Caco-2 (cell line): Measurements from ENCODE around the gene MPHOSPH6. TPM values are rescaled to one million over a fixed set of nuclear protein-coding genes. Genes with fewer than 3 reads are reported as not detected.
"Not testable (repeated sequence)": the region's sequence is repeated elsewhere in the genome, so short reads cannot be mapped to it uniquely, and the experiment has no call there.

ENCODE experiments used
- BruUV-seq: library from RNA; stranded (reverse); fragments of 400-500 nt; replicated peaks from 2 replicates; lab custom pipeline; 2021; lab: Mats Ljungman, UMichigan
- CTCF ChIA-PET: fragments of 300-600 bp; sonication (Branson Sonifier 250); formaldehyde crosslinking; loops from one replicate; lab custom pipeline; 2022; ENCODE audit warnings: antibody characterized with exemption; lab: Charles Lee
- POLR2A ChIA-PET: fragments of 300-600 bp; sonication (Branson Sonifier 250); formaldehyde crosslinking; loops from one replicate; lab custom pipeline; 2022; ENCODE audit warnings: antibody characterized with exemption; lab: Charles Lee
- DNase-seq, 2 experiments: peaks; one replicate each; pipeline versions ENCODE4 v3.0.0 to v3.0.0-alpha.2; 2020 to 2022
- H3K27me3 ChIP-seq: replicated peaks from 2 replicates; pipeline ENCODE4 v1.6.0; 2011; ENCODE audit warnings: low read length; ENCODE audit not compliant: control insufficient read depth, insufficient read depth
- H3K36me3 ChIP-seq: 2 replicates; pipeline ENCODE4 v1.5.1; 2011; ENCODE audit warnings: low read length; ENCODE audit not compliant: control insufficient read depth, insufficient read depth
- H3K4me1 ChIP-seq: fragments of 250-450 bp; sonication (Bioruptor Pico); 2 replicates; pipeline ENCODE4 v1.5.1; 2020; ENCODE audit warnings: mild to moderate bottlenecking
- H3K4me3 ChIP-seq: 2 replicates; pipeline ENCODE4 v1.5.1; 2011; ENCODE audit warnings: low read depth, mild to moderate bottlenecking, control low read depth, low read length
- H3K9me3 ChIP-seq: fragments of 250-450 bp; sonication (Bioruptor Pico); 2 replicates; pipeline ENCODE4 v1.5.1; 2020; ENCODE audit warnings: mild to moderate bottlenecking, moderate library complexity
- H3K27ac Mint-ChIP-seq: one replicate; pipeline ENCODE4 v1.8.0; 2022; ENCODE audit warnings: mixed read lengths; ENCODE audit not compliant: unreplicated experiment
- H3K27me3 Mint-ChIP-seq: one replicate; pipeline ENCODE4 v1.8.0; 2022; ENCODE audit warnings: mixed read lengths; ENCODE audit not compliant: insufficient read depth, unreplicated experiment
- H3K36me3 Mint-ChIP-seq: one replicate; pipeline ENCODE4 v1.8.0; 2022; ENCODE audit warnings: mild to moderate bottlenecking, mixed read lengths; ENCODE audit not compliant: insufficient read depth, unreplicated experiment
- H3K4me1 Mint-ChIP-seq: one replicate; pipeline ENCODE4 v1.8.0; 2022; ENCODE audit warnings: low read depth, mixed read lengths; ENCODE audit not compliant: unreplicated experiment
- H3K4me3 Mint-ChIP-seq: one replicate; pipeline ENCODE4 v1.8.0; 2022; ENCODE audit warnings: mild to moderate bottlenecking, moderate library complexity, mixed read lengths; ENCODE audit not compliant: unreplicated experiment
- H3K9me3 Mint-ChIP-seq: one replicate; pipeline ENCODE4 v1.8.0; 2022; ENCODE audit warnings: mixed read lengths; ENCODE audit not compliant: unreplicated experiment
- intact Hi-C: fragments of 100-400 bp; cut with micrococcal nuclease; formaldehyde crosslinking; loops from one replicate; pipeline ENCODE4 v1.10.0; 2022; ENCODE audit not compliant: unreplicated experiment
- total RNA-seq: library from RNA; stranded (reverse); gene quantifications from 2 replicates; pipeline ENCODE4 v1.2.3, GENCODE V29; 2022
- TF ChIP-seq, protein P1 (sequence below), 2 experiments: fragments of 200-600 bp in 1 of 2; IDR thresholded peaks; 1 replicate in 1 of 2; 2 replicates in 1 of 2; pipeline versions ENCODE4 v1.5.1 to v1.8.0; 2011 to 2022; ENCODE audit warnings: antibody characterized with exemption in 1 of 2, control low read depth in 1 of 2, inconsistent platforms in 1 of 2, low read depth in 1 of 2, low read length in 1 of 2, mild to moderate bottlenecking in 1 of 2, moderate library complexity in 1 of 2; ENCODE audit not compliant: insufficient read depth in 1 of 2, severe bottlenecking in 1 of 2, unreplicated experiment in 1 of 2

The MPHOSPH6 gene
- total RNA-seq, 1 experiment from 2014 or later: 41.9 TPM

DNA sequence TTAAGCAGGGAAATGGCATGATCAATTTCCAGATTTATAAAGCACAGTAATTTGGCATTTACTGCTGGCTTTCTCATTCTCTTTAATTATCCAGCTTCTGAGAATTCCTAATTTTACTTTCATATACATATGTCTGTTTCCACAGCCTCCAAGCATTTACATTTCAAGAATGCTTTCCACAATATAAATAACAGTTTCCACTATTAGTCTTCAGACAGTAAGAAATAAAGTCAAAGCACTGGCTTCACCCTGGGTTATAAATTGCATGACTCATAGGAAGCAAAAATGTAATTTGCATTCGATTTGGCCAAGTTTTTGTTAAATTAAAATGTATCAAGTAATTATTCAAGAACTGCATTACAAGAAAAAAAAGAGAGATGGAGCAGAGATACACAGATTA is 53.5 kb downstream of the MPHOSPH6 start:
- H3K27me3 Mint-ChIP-seq: no peaks in the 10 kb centered on the region

DNA sequence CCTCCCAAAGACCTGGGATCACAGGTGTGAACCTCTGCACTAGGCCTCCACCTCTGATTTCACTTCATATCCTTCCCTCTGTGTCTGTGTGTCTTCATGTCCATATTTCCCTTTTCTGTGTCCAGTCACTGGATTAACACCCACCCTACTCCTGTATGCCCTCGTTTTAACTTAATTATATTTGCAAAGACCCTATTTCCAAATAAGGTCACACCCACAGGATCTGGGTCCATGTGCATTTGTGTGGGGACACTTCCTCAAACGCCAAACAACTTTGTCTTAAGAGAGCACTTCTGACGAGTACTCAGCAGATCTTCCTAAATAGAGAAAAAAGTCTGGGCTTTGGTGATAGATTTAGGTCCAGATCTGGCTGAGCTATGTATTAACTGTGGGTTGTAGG is 56.3 kb downstream of the MPHOSPH6 start:
- Mint-ChIP-seq H3K36me3 (no peaks in the 10 kb centered on the region), H3K4me1 (no peaks in the 10 kb centered on the region), H3K27me3 (no peaks in the 10 kb centered on the region), H3K27ac (no peak overlapping the region), H3K4me3 (no peak overlapping the region), H3K9me3 (no peaks in the 10 kb centered on the region)
- CTCF ChIA-PET: no interaction called here
- DNase-seq: no peak
- H3K4me1 ChIP-seq: no peaks in the 10 kb centered on the region
- POLR2A ChIA-PET: no interaction called here
- no peaks in the 10 kb centered on the region for H3K9me3 ChIP-seq
- H3K4me3 ChIP-seq: no peak overlapping the region
- intact Hi-C loops: no loop called here
- no peaks in the 10 kb centered on the region for H3K27me3 ChIP-seq
- TF ChIP-seq, protein P1, sequence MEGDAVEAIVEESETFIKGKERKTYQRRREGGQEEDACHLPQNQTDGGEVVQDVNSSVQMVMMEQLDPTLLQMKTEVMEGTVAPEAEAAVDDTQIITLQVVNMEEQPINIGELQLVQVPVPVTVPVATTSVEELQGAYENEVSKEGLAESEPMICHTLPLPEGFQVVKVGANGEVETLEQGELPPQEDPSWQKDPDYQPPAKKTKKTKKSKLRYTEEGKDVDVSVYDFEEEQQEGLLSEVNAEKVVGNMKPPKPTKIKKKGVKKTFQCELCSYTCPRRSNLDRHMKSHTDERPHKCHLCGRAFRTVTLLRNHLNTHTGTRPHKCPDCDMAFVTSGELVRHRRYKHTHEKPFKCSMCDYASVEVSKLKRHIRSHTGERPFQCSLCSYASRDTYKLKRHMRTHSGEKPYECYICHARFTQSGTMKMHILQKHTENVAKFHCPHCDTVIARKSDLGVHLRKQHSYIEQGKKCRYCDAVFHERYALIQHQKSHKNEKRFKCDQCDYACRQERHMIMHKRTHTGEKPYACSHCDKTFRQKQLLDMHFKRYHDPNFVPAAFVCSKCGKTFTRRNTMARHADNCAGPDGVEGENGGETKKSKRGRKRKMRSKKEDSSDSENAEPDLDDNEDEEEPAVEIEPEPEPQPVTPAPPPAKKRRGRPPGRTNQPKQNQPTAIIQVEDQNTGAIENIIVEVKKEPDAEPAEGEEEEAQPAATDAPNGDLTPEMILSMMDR (IDR thresholded peaks at IDR 0.05; ENCODE audit: insufficient read depth in 1 of 2, low read depth in 1 of 2, low read length in 1 of 2, severe bottlenecking in 1 of 2, unreplicated experiment in 1 of 2): no peak
- no peaks in the 10 kb centered on the region for H3K36me3 ChIP-seq
- no TSS peak for BruUV-seq

More for the DNA sequence above, 53.5 kb downstream of the MPHOSPH6 start:
- Histone ChIP-seq H3K36me3 (no peaks in the 10 kb centered on the region), H3K4me1 (no peaks in the 10 kb centered on the region), H3K4me3 (no peak overlapping the region), H3K27me3 (no peaks in the 10 kb centered on the region), H3K9me3 (no peaks in the 10 kb centered on the region)
- no peak for DNase-seq
- intact Hi-C loops: no loop called here
- POLR2A ChIA-PET: no interaction called here
- H3K27ac Mint-ChIP-seq: no peak overlapping the region
- BruUV-seq: no TSS peak
- H3K9me3 Mint-ChIP-seq: no peaks in the 10 kb centered on the region
- TF ChIP-seq, protein P1 (IDR thresholded peaks at IDR 0.05; ENCODE audit: insufficient read depth in 1 of 2, low read depth in 1 of 2, low read length in 1 of 2, severe bottlenecking in 1 of 2, unreplicated experiment in 1 of 2): no peak
- no peaks in the 10 kb centered on the region for H3K4me1 Mint-ChIP-seq
- no peaks in the 10 kb centered on the region for H3K36me3 Mint-ChIP-seq
- no peak overlapping the region for H3K4me3 Mint-ChIP-seq
- CTCF ChIA-PET: no interaction called here

DNA sequence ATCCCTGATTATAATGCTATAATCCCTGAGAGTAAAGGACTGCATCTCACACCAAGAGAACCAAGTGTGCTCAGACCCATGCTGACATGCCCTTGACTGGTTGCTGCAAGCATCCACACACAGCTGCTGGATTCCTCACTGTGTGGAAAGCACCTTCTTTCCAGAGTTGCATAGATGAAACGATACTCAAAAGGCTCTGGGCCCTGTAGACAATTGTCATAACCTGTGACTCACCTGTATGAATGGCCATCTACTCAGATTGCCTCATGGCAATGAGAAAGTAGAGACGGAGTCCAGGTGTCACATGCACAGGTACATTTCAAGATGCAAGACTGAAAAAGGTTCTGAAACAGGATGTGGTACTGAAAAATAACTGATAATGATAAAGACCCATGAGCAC is 58.1 kb downstream of the MPHOSPH6 start:
- TF ChIP-seq, protein P1 (IDR thresholded peaks at IDR 0.05; ENCODE audit: insufficient read depth in 1 of 2, low read depth in 1 of 2, low read length in 1 of 2, severe bottlenecking in 1 of 2, unreplicated experiment in 1 of 2): no peak
- DNase-seq: no peak
- CTCF ChIA-PET: no interaction called here

DNA sequence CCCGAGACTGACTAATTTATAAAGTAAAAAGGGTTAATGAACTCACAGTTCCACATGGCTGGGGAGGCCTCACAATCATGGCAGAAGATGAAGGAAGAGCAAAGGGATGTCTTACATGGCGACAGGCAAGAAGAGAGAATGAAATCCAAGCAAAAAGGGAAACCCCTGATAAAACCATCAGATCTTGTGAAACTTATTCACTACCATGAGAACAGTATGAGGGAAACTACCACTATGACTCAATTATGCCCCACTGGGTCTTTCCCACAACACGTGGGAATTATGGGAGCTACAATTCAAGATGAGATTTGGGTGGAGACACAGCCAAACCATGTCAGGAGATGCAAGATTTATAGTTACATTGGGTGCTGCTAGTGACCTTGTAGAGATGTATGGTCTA is 60.8 kb downstream of the MPHOSPH6 start:
- BruUV-seq, CTCF ChIA-PET, H3K27me3 Mint-ChIP-seq, intact Hi-C loops, H3K27ac Mint-ChIP-seq, H3K27me3 ChIP-seq, H3K4me1 ChIP-seq, H3K36me3 ChIP-seq, H3K36me3 Mint-ChIP-seq, H3K4me1 Mint-ChIP-seq, H3K4me3 ChIP-seq, DNase-seq, H3K9me3 Mint-ChIP-seq, H3K9me3 ChIP-seq, POLR2A ChIA-PET, H3K4me3 Mint-ChIP-seq: not testable (repeated sequence)

More for the DNA sequence above, 58.1 kb downstream of the MPHOSPH6 start:
- intact Hi-C loops: no loop called here
- POLR2A ChIA-PET: no interaction called here
- Histone ChIP-seq H3K9me3 (no peaks in the 10 kb centered on the region), H3K36me3 (no peaks in the 10 kb centered on the region), H3K27me3 (no peaks in the 10 kb centered on the region), H3K4me3 (no peak overlapping the region), H3K4me1 (no peaks in the 10 kb centered on the region)
- Mint-ChIP-seq H3K4me3 (no peak overlapping the region), H3K9me3 (no peaks in the 10 kb centered on the region), H3K27ac (no peak overlapping the region), H3K4me1 (no peaks in the 10 kb centered on the region), H3K27me3 (no peaks in the 10 kb centered on the region), H3K36me3 (no peaks in the 10 kb centered on the region)
- no TSS peak for BruUV-seq
